Nephron (organoid): ENCODE measurements around the gene CBLL1.

Experiments
- H3K27ac Mint-ChIP-seq, 3 experiments: 2 replicates each; pipeline ENCODE4 v1.8.0; 2020; ENCODE audit warnings: mixed read lengths in 3 of 3, mild to moderate bottlenecking in 2 of 3, moderate library complexity in 1 of 3
- H3K27me3 Mint-ChIP-seq: 2 replicates; pipeline ENCODE4 v1.8.0; 2021; ENCODE audit warnings: low read depth, mild to moderate bottlenecking, moderate library complexity, mixed read lengths
- H3K36me3 Mint-ChIP-seq: 2 replicates; pipeline ENCODE4 v1.8.0; 2020; ENCODE audit warnings: low read depth, mixed read lengths
- H3K4me1 Mint-ChIP-seq: 2 replicates; pipeline ENCODE4 v1.8.0; 2020; ENCODE audit warnings: mixed read lengths
- H3K4me3 Mint-ChIP-seq, 3 experiments: 2 replicates each; pipeline ENCODE4 v1.8.0; 2020; ENCODE audit warnings: mild to moderate bottlenecking in 3 of 3, mixed read lengths in 3 of 3, moderate library complexity in 2 of 3
- H3K9me3 Mint-ChIP-seq: 2 replicates; pipeline ENCODE4 v1.8.0; 2020; ENCODE audit warnings: mixed read lengths
- TF ChIP-seq, protein P1 (sequence below), 3 experiments: fragments of 200-600 bp; sonication (generic); IDR thresholded peaks; one replicate each; pipeline ENCODE4 v1.5.0; 2021; ENCODE audit warnings: antibody characterized with exemption in 3 of 3; ENCODE audit not compliant: unreplicated experiment in 3 of 3

The CBLL1 gene

DNA sequence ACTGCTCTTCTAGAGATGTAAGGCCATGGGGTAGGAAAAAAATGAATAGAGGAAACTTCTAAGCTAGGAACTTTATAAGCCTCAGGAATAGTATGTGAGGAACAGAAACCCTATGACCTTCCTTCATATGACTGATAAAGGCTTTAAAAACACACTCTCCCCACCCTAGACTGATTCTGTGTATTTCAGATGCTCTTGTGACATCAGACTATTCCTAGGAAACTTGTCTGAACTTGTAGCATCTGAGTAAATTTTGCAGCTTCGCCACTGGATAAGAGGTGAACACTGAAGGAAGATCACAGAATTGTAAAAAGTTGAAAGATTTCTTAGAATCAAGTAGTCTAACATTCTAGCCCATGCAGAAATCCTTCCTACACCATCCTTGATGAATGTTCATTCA is 31.0 kb upstream of the CBLL1 start:
- Mint-ChIP-seq H3K9me3 (no peaks in the 10 kb centered on the region), H3K27ac (no peak overlapping the region), H3K4me1 (no peaks in the 10 kb centered on the region), H3K27me3 (no peaks in the 10 kb centered on the region), H3K4me3 (no peak overlapping the region), H3K36me3 (no peaks in the 10 kb centered on the region)
- TF ChIP-seq, protein P1, sequence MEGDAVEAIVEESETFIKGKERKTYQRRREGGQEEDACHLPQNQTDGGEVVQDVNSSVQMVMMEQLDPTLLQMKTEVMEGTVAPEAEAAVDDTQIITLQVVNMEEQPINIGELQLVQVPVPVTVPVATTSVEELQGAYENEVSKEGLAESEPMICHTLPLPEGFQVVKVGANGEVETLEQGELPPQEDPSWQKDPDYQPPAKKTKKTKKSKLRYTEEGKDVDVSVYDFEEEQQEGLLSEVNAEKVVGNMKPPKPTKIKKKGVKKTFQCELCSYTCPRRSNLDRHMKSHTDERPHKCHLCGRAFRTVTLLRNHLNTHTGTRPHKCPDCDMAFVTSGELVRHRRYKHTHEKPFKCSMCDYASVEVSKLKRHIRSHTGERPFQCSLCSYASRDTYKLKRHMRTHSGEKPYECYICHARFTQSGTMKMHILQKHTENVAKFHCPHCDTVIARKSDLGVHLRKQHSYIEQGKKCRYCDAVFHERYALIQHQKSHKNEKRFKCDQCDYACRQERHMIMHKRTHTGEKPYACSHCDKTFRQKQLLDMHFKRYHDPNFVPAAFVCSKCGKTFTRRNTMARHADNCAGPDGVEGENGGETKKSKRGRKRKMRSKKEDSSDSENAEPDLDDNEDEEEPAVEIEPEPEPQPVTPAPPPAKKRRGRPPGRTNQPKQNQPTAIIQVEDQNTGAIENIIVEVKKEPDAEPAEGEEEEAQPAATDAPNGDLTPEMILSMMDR (IDR thresholded peaks at IDR 0.05; ENCODE audit: unreplicated experiment in 3 of 3): no peak

DNA sequence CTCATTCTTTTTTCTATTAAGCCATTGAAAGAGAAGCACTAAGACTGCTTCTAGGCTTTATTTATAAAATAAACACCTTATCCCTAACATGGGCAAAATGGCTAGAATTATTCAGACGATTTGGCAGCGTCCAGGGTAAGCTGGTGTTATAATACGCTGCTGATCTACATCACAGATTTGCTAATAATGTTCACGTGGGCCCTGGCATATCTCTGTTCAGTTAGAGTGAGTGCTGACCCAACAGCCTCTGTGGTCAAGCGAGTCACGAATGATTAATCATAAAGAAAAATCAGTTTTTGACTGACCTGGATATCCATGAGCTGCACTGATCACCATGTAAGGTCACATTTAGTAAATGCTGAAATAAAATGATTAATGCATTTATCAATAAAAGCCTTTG is 28.4 kb upstream of the CBLL1 start:
- H3K4me1 Mint-ChIP-seq: no peaks in the 10 kb centered on the region
- no peaks in the 10 kb centered on the region for H3K36me3 Mint-ChIP-seq
- H3K9me3 Mint-ChIP-seq: no peaks in the 10 kb centered on the region
- H3K4me3 Mint-ChIP-seq: no peak overlapping the region
- TF ChIP-seq, protein P1 (IDR thresholded peaks at IDR 0.05; ENCODE audit: unreplicated experiment in 3 of 3): no peak
- H3K27ac Mint-ChIP-seq: no peak overlapping the region
- H3K27me3 Mint-ChIP-seq: no peaks in the 10 kb centered on the region

DNA sequence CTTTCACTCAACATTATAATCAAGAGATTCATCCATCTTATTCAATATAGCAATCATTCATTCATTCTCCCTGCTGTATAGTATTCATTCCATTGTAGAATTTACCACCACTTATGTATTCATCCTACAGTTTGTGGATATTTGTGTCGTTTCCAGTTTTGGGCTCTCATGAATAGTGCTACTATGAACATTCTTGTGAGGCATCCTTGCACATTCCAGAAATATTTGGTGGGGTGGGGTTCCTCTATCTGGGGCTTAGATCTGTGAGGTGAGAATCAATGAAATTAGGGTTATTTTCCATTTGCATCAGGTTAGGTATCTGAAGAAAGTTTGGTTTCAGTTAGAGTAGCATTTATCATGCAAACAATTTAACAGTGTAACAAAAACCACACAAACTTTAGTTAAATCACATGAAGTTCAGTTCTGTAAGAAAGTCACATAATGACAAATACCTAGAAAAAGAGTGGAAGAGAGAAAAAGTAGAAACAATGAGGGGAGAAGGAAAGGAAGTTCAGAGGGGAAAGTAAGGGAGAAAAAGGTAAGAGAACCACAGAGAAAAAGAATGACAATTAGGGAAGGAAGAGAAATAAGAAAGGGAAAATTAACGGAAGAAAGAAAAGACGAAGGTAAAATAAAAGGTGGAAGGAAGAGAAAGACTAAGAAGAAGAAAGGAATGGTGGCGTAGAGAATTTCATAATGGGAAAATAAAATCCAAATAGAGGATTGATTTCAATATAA is 25.3 kb upstream of the CBLL1 start:
- TF ChIP-seq, protein P1 (IDR thresholded peaks at IDR 0.05; ENCODE audit: unreplicated experiment in 3 of 3): no peak
- H3K4me3 Mint-ChIP-seq: no peak overlapping the region
- no peaks in the 10 kb centered on the region for H3K9me3 Mint-ChIP-seq
- no peaks in the 10 kb centered on the region for H3K4me1 Mint-ChIP-seq
- no peaks in the 10 kb centered on the region for H3K36me3 Mint-ChIP-seq
- H3K27ac Mint-ChIP-seq: no peak overlapping the region
- H3K27me3 Mint-ChIP-seq: no peaks in the 10 kb centered on the region

DNA sequence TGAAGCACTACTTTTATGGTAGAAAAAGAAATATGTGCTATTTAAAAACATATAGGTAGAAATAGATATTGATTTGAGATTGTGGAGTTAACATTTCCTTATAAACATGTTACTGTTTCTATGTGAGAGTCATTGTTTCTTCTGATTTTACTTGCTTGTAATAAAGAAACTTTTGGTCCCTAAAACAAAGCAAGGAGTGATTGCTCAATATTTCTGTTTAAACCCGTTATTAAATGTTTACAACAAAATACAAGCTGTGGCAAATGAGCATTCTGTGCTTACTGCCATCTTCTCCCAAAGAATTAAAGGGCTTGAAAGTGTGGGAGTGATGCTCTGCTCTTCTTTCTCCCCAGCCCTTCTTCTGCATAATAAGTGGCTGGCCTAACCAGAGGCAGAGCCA is 22.7 kb upstream of the CBLL1 start:
- H3K27me3 Mint-ChIP-seq: peaks cover 6% of the 10 kb centered on the region
- H3K36me3 Mint-ChIP-seq: no peaks in the 10 kb centered on the region
- no peaks in the 10 kb centered on the region for H3K9me3 Mint-ChIP-seq
- no peaks in the 10 kb centered on the region for H3K4me1 Mint-ChIP-seq
- TF ChIP-seq, protein P1 (IDR thresholded peaks at IDR 0.05; ENCODE audit: unreplicated experiment in 3 of 3): no peak
- H3K4me3 Mint-ChIP-seq: no peak overlapping the region
- H3K27ac Mint-ChIP-seq: no peak overlapping the region

DNA sequence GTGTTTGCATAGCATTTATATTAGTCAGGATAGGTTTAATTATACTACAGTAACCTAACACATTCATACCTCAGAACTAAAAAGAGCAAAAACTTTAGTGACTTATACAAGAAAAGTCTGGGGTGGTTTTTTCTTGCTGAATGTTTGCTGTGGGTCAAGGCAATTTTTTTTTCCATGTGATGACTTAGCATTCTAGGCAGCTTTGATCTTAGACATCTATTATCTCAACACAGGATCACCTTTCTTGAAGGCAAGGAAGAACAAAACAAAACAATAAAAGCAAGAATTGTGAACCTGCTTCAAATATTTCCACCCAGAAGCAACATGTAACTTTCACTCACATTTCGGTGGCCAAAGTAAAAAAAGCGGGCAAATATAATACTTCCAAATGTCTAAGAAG is 20.7 kb upstream of the CBLL1 start:
- H3K4me3 Mint-ChIP-seq: no peak overlapping the region
- H3K36me3 Mint-ChIP-seq: no peaks in the 10 kb centered on the region
- TF ChIP-seq, protein P1 (IDR thresholded peaks at IDR 0.05; ENCODE audit: unreplicated experiment in 3 of 3): no peak

DNA sequence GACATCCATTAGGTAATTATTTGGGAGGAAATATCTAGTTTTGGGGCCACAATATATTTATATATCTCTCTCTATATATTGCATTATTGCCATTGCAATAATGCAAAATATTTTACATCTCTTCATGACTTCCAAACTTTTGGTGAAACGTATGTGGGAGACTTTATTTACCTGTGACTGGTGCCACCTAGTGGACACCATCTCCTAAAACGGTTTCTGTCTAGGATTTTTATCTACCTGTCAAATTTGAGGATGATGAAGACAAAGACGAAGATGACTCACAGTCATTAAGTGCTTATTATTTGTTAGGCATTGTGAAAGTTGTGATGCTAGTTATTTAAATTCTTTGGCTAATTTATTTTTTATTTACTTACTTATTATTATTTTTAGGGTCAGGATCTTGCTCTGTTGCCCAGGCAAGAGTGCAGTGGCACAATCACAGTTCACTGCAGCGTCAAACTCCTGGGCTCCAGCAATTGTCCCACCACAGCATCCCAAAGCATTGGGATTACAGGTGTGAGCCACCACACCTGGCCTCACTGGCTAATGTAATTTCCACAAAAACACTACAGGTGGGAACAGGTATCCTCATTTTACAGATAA is 18.7 kb upstream of the CBLL1 start:
- Mint-ChIP-seq H3K27me3 (peaks cover 31% of the 10 kb centered on the region), H3K36me3 (no peaks in the 10 kb centered on the region), H3K4me1 (no peaks in the 10 kb centered on the region), H3K4me3 (no peak overlapping the region), H3K27ac (no peak overlapping the region), H3K9me3 (no peaks in the 10 kb centered on the region)
- TF ChIP-seq, protein P1 (IDR thresholded peaks at IDR 0.05; ENCODE audit: unreplicated experiment in 3 of 3): peak; percentile 63 to 77 (median 68)

More for the DNA sequence above, 20.7 kb upstream of the CBLL1 start:
- Mint-ChIP-seq H3K27me3 (peaks cover 19% of the 10 kb centered on the region), H3K27ac (no peak overlapping the region), H3K9me3 (no peaks in the 10 kb centered on the region), H3K4me1 (no peaks in the 10 kb centered on the region)
